Lung (tissue), 12 donors: ENCODE results near the gene MRPL17. TPM values are rescaled to one million over a fixed set of nuclear protein-coding genes. Genes with fewer than 3 reads are reported as not detected.
A peak's percentile ranks its signal among the peaks of the same experiment; 100 is the strongest.

Experiments used
- ATAC-seq: fragments of 200-7000 bp; cut with Tn5 transposase; one replicate; pipeline ENCODE4 v1.9.1; 2020; ENCODE audit warnings: moderate number of reproducible peaks; ENCODE audit not compliant: insufficient read depth, low FRiP score
- DNase-seq, 3 donors: peaks; one replicate each; pipeline ENCODE4 v3.0.0-alpha.2; 2013 to 2017
- H3K27ac ChIP-seq, 2 donors: one replicate each; pipeline ENCODE4 v1.5.1; 2013; ENCODE audit warnings: mild to moderate bottlenecking in 2 of 2, moderate library complexity in 2 of 2, control low read depth in 1 of 2, inconsistent platforms in 1 of 2, low read depth in 1 of 2, low read length in 1 of 2
- H3K27me3 ChIP-seq, 3 donors: one replicate each; pipeline ENCODE4 v1.5.1; 2013; ENCODE audit warnings: low read length in 2 of 3; ENCODE audit not compliant: control insufficient read depth in 3 of 3, insufficient read depth in 3 of 3
- H3K36me3 ChIP-seq, 4 donors: one replicate each; pipeline ENCODE4 v1.5.1; 2013; ENCODE audit warnings: low read length in 4 of 4, mild to moderate bottlenecking in 1 of 4, moderate library complexity in 1 of 4; ENCODE audit not compliant: control insufficient read depth in 4 of 4, insufficient read depth in 4 of 4
- H3K4me1 ChIP-seq, 5 donors: one replicate each; pipeline ENCODE4 v1.5.1; 2013; ENCODE audit warnings: low read length in 5 of 5, mild to moderate bottlenecking in 2 of 5, moderate library complexity in 1 of 5; ENCODE audit not compliant: control insufficient read depth in 5 of 5, insufficient read depth in 5 of 5
- H3K4me3 ChIP-seq: one replicate; pipeline ENCODE4 v1.5.1; 2013; ENCODE audit warnings: mild to moderate bottlenecking, control low read depth, moderate library complexity
- H3K9ac ChIP-seq, 2 donors: one replicate each; pipeline ENCODE4 v1.5.1; 2013; ENCODE audit warnings: low read length in 2 of 2, control low read depth in 1 of 2; ENCODE audit not compliant: insufficient read depth in 1 of 2
- H3K9me3 ChIP-seq, 4 donors: one replicate each; pipeline ENCODE4 v1.5.1; 2013; ENCODE audit warnings: low read length in 3 of 4, mild to moderate bottlenecking in 1 of 4, moderate library complexity in 1 of 4; ENCODE audit not compliant: control insufficient read depth in 4 of 4, insufficient read depth in 3 of 4
- CTCF ChIP-seq: IDR thresholded peaks from 2 replicates; pipeline ENCODE4 v1.5.1; 2012; ENCODE audit warnings: mild to moderate bottlenecking; ENCODE audit errors: control extremely low read depth, extremely low read depth
- WGBS, 2 donors: extraction: QIAGEN DNeasy Blood & Tissue Kit; methylation state at CpG; one replicate each; pipeline ENCODE4 v1.1.7; 2013; 5-methylcytosine and 5-hydroxymethylcytosine counted together
- polyA plus RNA-seq, 2 donors: library from polyadenylated mRNA; stranded (reverse); fragments of 200-250 nt; gene quantifications; one replicate each; pipeline ENCODE4 v1.2.1, GENCODE V29; 2013
- total RNA-seq, 2 donors: library from RNA; depleted of rRNA in 1 of 2; stranded (reverse); fragments of >200 nt in 1 of 2; gene quantifications; one replicate each; pipeline ENCODE4 v1.2.1, GENCODE V29; 2014 to 2021
- donor health status: control.
- donor health status: control.
- donor health status: Bipolar disorder and iron deficiency.
- donor health status: healthy.
- donor health status: DM: yes; HTN: yes; CAD: no.

MRPL17 gene
- total and polyA plus RNA-seq, 4 donors, result 28.2 to 81.4 (median 45.9) TPM

- Histone ChIP-seq H3K9ac (no peak overlapping the region), H3K4me3 (no peak overlapping the region), H3K27ac (no peak overlapping the region), H3K36me3 (peaks cover 0 to 5% (median 0%) of the 10 kb centered on the region in 4 donors), H3K27me3 (no peaks in the 10 kb centered on the region), H3K9me3 (no peaks in the 10 kb centered on the region), H3K4me1 (peaks cover 9 to 34% (median 16%) of the 10 kb centered on the region in 5 donors)
- DNase-seq, result no peak
- no peak for TF ChIP-seq CTCF
- no peak for ATAC-seq
- WGBS, 2 donors, result 75 to 82% methylated on average over 6 of the region's 6 CpGs
Observed at GRCh38 chr11:6650980-6651379, 32.2 kb downstream of the MRPL17 start.

GRCh38 chr11:6650104-6650503 lies 33.0 kb downstream of the MRPL17 start:
- peaks cover 9 to 37% (median 18%) of the 10 kb centered on the region in 5 donors for H3K4me1 ChIP-seq
- H3K27ac ChIP-seq, result no peak overlapping the region
- TF ChIP-seq CTCF, result no peak
- H3K36me3 ChIP-seq, result peaks cover 0 to 5% (median 0%) of the 10 kb centered on the region in 4 donors
- H3K9ac ChIP-seq, result no peak overlapping the region
- no peak for DNase-seq
- H3K4me3 ChIP-seq, result no peak overlapping the region
- no peak for ATAC-seq
- no peaks in the 10 kb centered on the region for H3K9me3 ChIP-seq
- H3K27me3 ChIP-seq, result no peaks in the 10 kb centered on the region

- Histone ChIP-seq H3K27ac (no peak overlapping the region), H3K9ac (no peak overlapping the region), H3K27me3 (no peaks in the 10 kb centered on the region), H3K4me3 (no peak overlapping the region), H3K36me3 (peaks cover 0 to 4% (median 1%) of the 10 kb centered on the region in 4 donors), H3K9me3 (no peaks in the 10 kb centered on the region), H3K4me1 (peaks cover 9 to 25% (median 15%) of the 10 kb centered on the region in 5 donors)
- DNase-seq (no peak), ATAC-seq (no peak)
- 40 to 73% methylated on average over 1 of the region's 1 CpG for WGBS, 2 donors
- no peak for TF ChIP-seq CTCF
Observed at GRCh38 chr11:6648501-6648900, 34.6 kb downstream of the MRPL17 start.

GRCh38 chr11:6647836-6648235 lies 35.3 kb downstream of the MRPL17 start:
- H3K27ac ChIP-seq, result peak overlapping the region in 1 of 2 donors; percentile 42
- H3K4me1 ChIP-seq, result peaks cover 9 to 25% (median 12%) of the 10 kb centered on the region in 5 donors
- H3K27me3 ChIP-seq, result no peaks in the 10 kb centered on the region
- H3K36me3 ChIP-seq, result peaks cover 0 to 4% (median 1%) of the 10 kb centered on the region in 4 donors
- ATAC-seq (no peak), DNase-seq (no peak)
- no peaks in the 10 kb centered on the region for H3K9me3 ChIP-seq
- no peak overlapping the region for H3K9ac ChIP-seq
- 88 to 93% methylated on average over 2 of the region's 2 CpGs for WGBS, 2 donors
- no peak for TF ChIP-seq CTCF
- H3K4me3 ChIP-seq, result no peak overlapping the region
